Hepatocyte (in vitro differentiated cells): ENCODE results near the gene MCF2L. TPM values are rescaled to one million over a fixed set of nuclear protein-coding genes. Genes with fewer than 3 reads are reported as not detected.

ENCODE experiments used
- DNase-seq: peaks from one replicate; pipeline ENCODE4 v3.0.0-alpha.2; 2016; ENCODE audit warnings: low spot score
- H2AFZ ChIP-seq: fragments of 200-600 bp; sonication (generic); 2 replicates; pipeline ENCODE4 v1.6.0; 2016; ENCODE audit warnings: antibody characterized with exemption, mild to moderate bottlenecking
- H3K27ac ChIP-seq: fragments of 200-600 bp; sonication (generic); 2 replicates; pipeline ENCODE4 v1.5.1; 2016; ENCODE audit warnings: mild to moderate bottlenecking
- H3K27me3 ChIP-seq: fragments of 200-600 bp; sonication (generic); 2 replicates; pipeline ENCODE4 v1.6.1; 2016
- H3K36me3 ChIP-seq: fragments of 200-600 bp; sonication (generic); replicated peaks from 2 replicates; pipeline ENCODE4 v1.5.1; 2016; ENCODE audit warnings: low read depth; ENCODE audit not compliant: insufficient read depth
- H3K4me1 ChIP-seq: fragments of 200-600 bp; sonication (generic); 2 replicates; pipeline ENCODE4 v1.5.1; 2016; ENCODE audit warnings: mild to moderate bottlenecking, moderate library complexity; ENCODE audit not compliant: insufficient read depth
- H3K4me2 ChIP-seq: fragments of 200-600 bp; sonication (generic); 2 replicates; pipeline ENCODE4 v1.6.0; 2016
- H3K4me3 ChIP-seq: fragments of 200-600 bp; sonication (generic); 2 replicates; pipeline ENCODE4 v1.5.1; 2016; ENCODE audit warnings: mild to moderate bottlenecking
- H3K79me2 ChIP-seq: fragments of 200-600 bp; sonication (generic); 2 replicates; pipeline ENCODE4 v1.6.0; 2017; ENCODE audit warnings: mild to moderate bottlenecking
- H3K9me2 ChIP-seq: fragments of 200-600 bp; sonication (generic); replicated peaks from 2 replicates; pipeline ENCODE4 v1.6.0; 2017; ENCODE audit warnings: mild to moderate bottlenecking; ENCODE audit not compliant: insufficient read depth
- H3K9me3 ChIP-seq: fragments of 200-600 bp; sonication (generic); 2 replicates; pipeline ENCODE4 v1.5.1; 2016; ENCODE audit warnings: low read depth, mild to moderate bottlenecking
- H4K20me1 ChIP-seq: fragments of 200-600 bp; sonication (generic); 2 replicates; pipeline ENCODE4 v1.6.0; 2016; ENCODE audit warnings: mild to moderate bottlenecking; ENCODE audit not compliant: insufficient read depth, poor library complexity, severe bottlenecking
- CTCF ChIP-seq: fragments of 200-600 bp; sonication (generic); IDR thresholded peaks from 2 replicates; pipeline ENCODE4 v1.5.1; 2016; ENCODE audit warnings: antibody characterized with exemption, mild to moderate bottlenecking; ENCODE audit not compliant: poor library complexity
- EZH2 ChIP-seq: fragments of 200-600 bp; sonication (generic); IDR thresholded peaks from 2 replicates; pipeline ENCODE4 v1.6.1; 2016; ENCODE audit warnings: antibody characterized with exemption, mild to moderate bottlenecking, borderline replicate concordance
- EZH2phosphoT487 ChIP-seq: fragments of 200-600 bp; sonication (generic); IDR thresholded peaks from one replicate; pipeline ENCODE4 v1.6.1; 2018; ENCODE audit warnings: antibody characterized with exemption, mild to moderate bottlenecking, low read depth, moderate library complexity; ENCODE audit not compliant: unreplicated experiment, severe bottlenecking
- WGBS: methylation state at CpG from one replicate; pipeline ENCODE4 v1.1.6; 2016; ENCODE audit warnings: low lambda C conversion rate; ENCODE audit errors: missing lambda C conversion rate; 5-methylcytosine and 5-hydroxymethylcytosine counted together
- polyA plus RNA-seq: library from polyadenylated mRNA; unstranded; fragments of >200 nt; fragmentation: Nextera tagmentation; extraction: Ambion mirVana; gene quantifications from 2 replicates; pipeline ENCODE4 v1.2.1, GENCODE V29; 2016
- total RNA-seq: library from RNA; depleted of rRNA; stranded (reverse); fragments of >200 nt; gene quantifications from 2 replicates; pipeline ENCODE4 v1.2.3, GENCODE V29; 2014

Gene MCF2L
- total and polyA plus RNA-seq, 2 experiments from 2014 or later, result 11.1 to 22.4 TPM

- no peak overlapping the region for H3K4me3 ChIP-seq
- no peak overlapping the region for H2AFZ ChIP-seq
- H3K4me2 ChIP-seq, result no peak overlapping the region
- H4K20me1 ChIP-seq, result no peaks in the 10 kb centered on the region
- H3K9me3 ChIP-seq, result no peaks in the 10 kb centered on the region
- no peak for DNase-seq
- H3K4me1 ChIP-seq, result no peaks in the 10 kb centered on the region
- no peaks in the 10 kb centered on the region for H3K36me3 ChIP-seq
- H3K79me2 ChIP-seq, result no peaks in the 10 kb centered on the region
- TF ChIP-seq EZH2 (no peak), CTCF (no peak), EZH2phosphoT487 (no peak)
- H3K27me3 ChIP-seq, result no peaks in the 10 kb centered on the region
- H3K27ac ChIP-seq, result no peak overlapping the region
- 74% methylated on average over 20 of the region's 20 CpGs for WGBS
- no peaks in the 10 kb centered on the region for H3K9me2 ChIP-seq
Measured at GRCh38 chr13:113035213-113035800, 66.3 kb downstream of the MCF2L start.

GRCh38 chr13:113036401-113036800 is 67.4 kb downstream of the MCF2L start:
- H3K79me2 ChIP-seq, result no peaks in the 10 kb centered on the region
- TF ChIP-seq CTCF (no peak), EZH2phosphoT487 (no peak), EZH2 (no peak)
- H3K9me3 ChIP-seq, result no peaks in the 10 kb centered on the region
- no peaks in the 10 kb centered on the region for H3K9me2 ChIP-seq
- H3K36me3 ChIP-seq, result no peaks in the 10 kb centered on the region
- 98% methylated on average over 13 of the region's 14 CpGs for whole genome bisulfite sequencing
- no peaks in the 10 kb centered on the region for H3K4me1 ChIP-seq
- no peak for DNase-seq
- no peaks in the 10 kb centered on the region for H3K27me3 ChIP-seq
- no peak overlapping the region for H3K4me2 ChIP-seq
- H2AFZ ChIP-seq, result no peak overlapping the region
- H3K4me3 ChIP-seq, result no peak overlapping the region
- no peak overlapping the region for H3K27ac ChIP-seq
- no peaks in the 10 kb centered on the region for H4K20me1 ChIP-seq

GRCh38 chr13:113040031-113040430 is 71.0 kb downstream of the MCF2L start:
- Histone ChIP-seq H3K9me3 (no peaks in the 10 kb centered on the region), H3K4me2 (no peak overlapping the region), H3K79me2 (no peaks in the 10 kb centered on the region), H4K20me1 (no peaks in the 10 kb centered on the region), H3K27me3 (no peaks in the 10 kb centered on the region), H3K36me3 (no peaks in the 10 kb centered on the region), H3K9me2 (no peaks in the 10 kb centered on the region), H3K27ac (no peak overlapping the region), H3K4me1 (no peaks in the 10 kb centered on the region), H3K4me3 (no peak overlapping the region), H2AFZ (no peak overlapping the region)
- TF ChIP-seq CTCF (no peak), EZH2 (no peak), EZH2phosphoT487 (no peak)
- 98% methylated on average over 8 of the region's 8 CpGs for whole genome bisulfite sequencing
- DNase-seq, result no peak
